ENCODE data around the gene PIK3CD. TPM values are rescaled to one million over a fixed set of nuclear protein-coding genes. Genes with fewer than 3 reads are reported as not detected.
A peak's percentile ranks its signal among the peaks of the same experiment; 100 is the strongest.

PIK3CD gene
- total RNA-seq, 2 donors from 2014 or later = 12.4 to 18.7 TPM

DNA sequence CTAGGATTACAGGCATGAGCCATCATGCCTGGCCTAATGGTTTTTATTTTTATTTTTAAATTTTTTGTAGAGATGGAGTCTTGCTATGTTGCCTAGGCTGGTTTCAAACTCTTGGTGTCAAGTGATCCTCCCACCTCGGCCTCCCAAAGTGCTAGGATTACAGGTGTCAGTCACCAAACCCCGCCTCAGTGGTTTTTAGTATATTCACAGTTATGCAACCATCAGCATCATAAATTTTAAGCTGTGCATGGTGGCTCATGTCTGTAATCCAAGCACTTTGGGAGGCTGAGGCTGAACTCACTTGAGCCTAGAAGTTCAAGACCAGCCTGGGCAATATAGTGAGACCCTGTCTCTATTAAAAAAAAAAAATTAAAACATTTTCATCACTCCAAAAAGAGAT, 28.6 kb downstream of the PIK3CD start:
- no peak for ATAC-seq (ENCODE audit: insufficient number of reproducible peaks, low FRiP score, low read depth)
- H3K9me3 ChIP-seq = no peaks in the 10 kb centered on the region
- TF ChIP-seq, protein P1, sequence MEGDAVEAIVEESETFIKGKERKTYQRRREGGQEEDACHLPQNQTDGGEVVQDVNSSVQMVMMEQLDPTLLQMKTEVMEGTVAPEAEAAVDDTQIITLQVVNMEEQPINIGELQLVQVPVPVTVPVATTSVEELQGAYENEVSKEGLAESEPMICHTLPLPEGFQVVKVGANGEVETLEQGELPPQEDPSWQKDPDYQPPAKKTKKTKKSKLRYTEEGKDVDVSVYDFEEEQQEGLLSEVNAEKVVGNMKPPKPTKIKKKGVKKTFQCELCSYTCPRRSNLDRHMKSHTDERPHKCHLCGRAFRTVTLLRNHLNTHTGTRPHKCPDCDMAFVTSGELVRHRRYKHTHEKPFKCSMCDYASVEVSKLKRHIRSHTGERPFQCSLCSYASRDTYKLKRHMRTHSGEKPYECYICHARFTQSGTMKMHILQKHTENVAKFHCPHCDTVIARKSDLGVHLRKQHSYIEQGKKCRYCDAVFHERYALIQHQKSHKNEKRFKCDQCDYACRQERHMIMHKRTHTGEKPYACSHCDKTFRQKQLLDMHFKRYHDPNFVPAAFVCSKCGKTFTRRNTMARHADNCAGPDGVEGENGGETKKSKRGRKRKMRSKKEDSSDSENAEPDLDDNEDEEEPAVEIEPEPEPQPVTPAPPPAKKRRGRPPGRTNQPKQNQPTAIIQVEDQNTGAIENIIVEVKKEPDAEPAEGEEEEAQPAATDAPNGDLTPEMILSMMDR (IDR thresholded peaks at IDR 0.05) = no peak

DNA sequence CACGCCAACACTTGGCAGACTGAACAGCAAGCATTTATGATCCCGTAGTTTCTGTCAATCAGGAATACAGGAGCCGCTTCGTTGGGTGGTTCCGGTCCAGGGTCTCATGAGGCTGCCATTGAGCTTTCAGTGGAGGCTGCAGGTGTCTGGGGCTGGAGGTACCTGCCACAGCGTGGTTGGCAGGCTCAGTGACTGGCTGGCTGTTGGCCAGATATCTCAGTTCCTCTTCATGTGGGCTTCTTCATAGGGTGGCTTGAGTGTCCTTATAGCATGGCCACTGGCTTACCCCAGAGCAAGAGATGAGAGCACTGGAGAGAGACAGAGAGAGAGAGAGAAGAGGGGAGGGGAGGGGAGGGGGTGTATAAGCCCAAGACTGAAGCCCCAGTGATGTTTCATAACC, 29.3 kb downstream of the PIK3CD start:
- peaks cover 0 to 2% of the 10 kb centered on the region in 2 donors for H3K4me1 ChIP-seq (ENCODE audit: control insufficient read depth in 1 of 2, low read depth in 2 of 2)
- DNase-seq (ENCODE audit: low spot score) (no peak), ATAC-seq (ENCODE audit: insufficient number of reproducible peaks, low FRiP score, low read depth) (no peak)
- TF ChIP-seq, protein P1 (IDR thresholded peaks at IDR 0.05) = no peak
- no peaks in the 10 kb centered on the region for H3K27me3 ChIP-seq (replicated peaks; ENCODE audit: insufficient read depth)
- no peaks in the 10 kb centered on the region for H3K36me3 ChIP-seq
- no peak overlapping the region for H3K4me3 ChIP-seq
- H3K9me3 ChIP-seq = no peaks in the 10 kb centered on the region
- no peak overlapping the region for H3K27ac ChIP-seq

More for the DNA sequence above, 28.6 kb downstream of the PIK3CD start:
- Histone ChIP-seq H3K27me3 (replicated peaks; ENCODE audit: insufficient read depth) (no peaks in the 10 kb centered on the region), H3K4me3 (no peak overlapping the region), H3K27ac (no peak overlapping the region), H3K4me1 (ENCODE audit: control insufficient read depth in 1 of 2, low read depth in 2 of 2) (peaks cover 0 to 2% of the 10 kb centered on the region in 2 donors), H3K36me3 (no peaks in the 10 kb centered on the region)
- no peak for DNase-seq (ENCODE audit: low spot score)

DNA sequence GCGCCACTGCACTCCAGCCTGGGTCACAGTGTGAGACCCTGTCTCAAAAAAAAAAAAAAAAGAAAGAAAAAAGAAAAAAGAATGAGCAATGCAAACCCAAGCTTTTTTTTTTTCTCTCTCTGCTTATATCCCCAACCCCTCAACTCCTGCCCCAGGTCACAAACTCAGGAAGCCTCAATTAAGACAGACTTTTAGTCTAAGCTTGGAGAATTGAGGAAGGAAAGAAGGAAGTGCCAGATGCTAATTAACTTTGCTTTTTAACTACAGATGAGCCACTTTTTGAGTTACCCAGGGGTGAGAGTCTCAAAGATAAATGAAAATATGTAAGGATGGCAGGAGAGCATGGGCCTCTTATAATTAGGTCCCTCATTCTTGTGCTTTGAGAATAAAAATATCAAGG, 33.3 kb downstream of the PIK3CD start:
- Histone ChIP-seq H3K4me1 (ENCODE audit: control insufficient read depth in 1 of 2, low read depth in 2 of 2) (peaks cover 13 to 25% of the 10 kb centered on the region in 2 donors), H3K4me3 (no peak overlapping the region), H3K9me3 (no peaks in the 10 kb centered on the region), H3K27ac (no peak overlapping the region), H3K27me3 (replicated peaks; ENCODE audit: insufficient read depth) (no peaks in the 10 kb centered on the region), H3K36me3 (no peaks in the 10 kb centered on the region)
- no peak for ATAC-seq (ENCODE audit: insufficient number of reproducible peaks, low FRiP score, low read depth)
- DNase-seq (ENCODE audit: low spot score) = no peak
- TF ChIP-seq, protein P1 (IDR thresholded peaks at IDR 0.05) = no peak

DNA sequence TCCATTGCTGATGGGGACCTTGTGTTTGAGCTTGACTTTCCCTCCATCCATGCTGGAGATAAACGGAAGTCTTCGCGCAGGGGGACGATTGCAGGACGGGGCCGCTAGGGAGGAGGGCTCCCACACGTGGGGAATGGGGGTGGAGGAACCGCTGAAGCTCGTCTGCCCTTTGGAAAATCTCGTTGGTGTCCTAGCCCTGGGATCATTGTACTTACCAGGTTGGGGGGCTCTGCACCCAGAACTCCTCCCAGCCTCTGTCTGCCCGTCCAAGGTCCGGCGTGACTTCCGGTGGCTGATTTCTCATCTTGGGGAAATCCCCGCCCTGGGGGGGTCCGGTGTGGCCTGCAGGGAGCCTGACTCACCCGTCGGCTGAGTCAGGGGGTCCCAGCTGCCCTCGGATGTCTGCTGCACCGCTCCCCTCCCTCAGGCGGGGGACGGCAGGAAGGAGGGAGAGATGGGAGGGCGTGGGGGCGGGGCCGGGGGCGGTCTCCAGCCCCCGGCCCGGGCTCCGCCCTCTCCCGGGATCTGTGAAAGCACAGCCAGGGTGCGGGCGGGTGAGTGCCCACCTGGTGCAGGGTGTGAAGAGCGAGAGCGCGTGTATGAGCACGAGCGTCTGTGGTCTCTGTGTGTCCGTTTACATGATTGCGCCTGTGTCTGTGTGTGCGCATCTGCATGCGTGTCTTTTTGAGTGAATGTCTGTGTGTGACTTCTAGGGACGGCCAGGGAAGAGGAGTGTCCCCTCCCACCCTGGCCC, 35.8 kb downstream of the PIK3CD start:
- Histone ChIP-seq H3K4me1 (ENCODE audit: control insufficient read depth in 1 of 2, low read depth in 2 of 2) (peaks cover 14 to 37% of the 10 kb centered on the region in 2 donors), H3K4me3 (peak overlapping the region; percentile 80), H3K27me3 (replicated peaks; ENCODE audit: insufficient read depth) (no peaks in the 10 kb centered on the region), H3K36me3 (no peaks in the 10 kb centered on the region), H3K27ac (peak overlapping the region; percentile 14 to 43), H3K9me3 (no peaks in the 10 kb centered on the region)
- TF ChIP-seq, protein P1 (IDR thresholded peaks at IDR 0.05) = peak; percentile 22
- ATAC-seq (ENCODE audit: insufficient number of reproducible peaks, low FRiP score, low read depth) (peak; percentile 37), DNase-seq (ENCODE audit: low spot score) (peak; percentile 33)

DNA sequence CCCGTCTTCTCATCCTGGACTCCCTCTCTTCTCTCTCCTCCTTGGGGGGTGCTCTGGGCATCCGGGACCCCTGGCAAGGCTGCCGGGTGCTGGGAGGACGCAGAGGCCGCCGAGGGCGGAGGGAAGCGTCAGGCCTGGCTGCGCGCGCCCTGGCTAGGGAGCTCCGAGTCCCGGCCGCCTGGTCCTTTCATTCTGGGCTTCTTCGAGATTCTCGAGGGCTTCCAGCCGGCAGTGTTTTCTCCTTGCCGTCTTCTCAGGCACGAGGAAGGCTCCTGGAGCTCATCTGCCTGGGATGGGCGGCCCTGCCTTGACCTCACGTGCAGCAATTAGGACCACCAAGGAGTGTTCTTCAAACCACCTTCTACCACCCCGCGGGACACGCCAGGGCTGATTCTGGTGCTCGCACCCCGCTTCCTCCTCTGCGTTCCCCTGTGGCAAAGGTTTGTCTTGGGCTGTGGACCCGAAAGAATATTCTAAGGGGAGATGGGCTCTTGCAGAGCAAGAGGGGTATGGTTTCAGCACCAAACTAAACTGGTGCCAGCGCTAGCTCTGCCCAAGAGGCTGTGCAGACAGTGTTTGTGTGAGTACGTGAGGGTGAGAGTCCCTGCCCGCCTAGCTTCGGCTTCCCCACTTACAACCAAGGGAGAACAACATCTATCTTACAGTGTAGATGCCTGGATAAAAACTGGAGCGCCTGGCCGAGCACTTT, 36.5 kb downstream of the PIK3CD start:
- DNase-seq (ENCODE audit: low spot score) (no peak), ATAC-seq (ENCODE audit: insufficient number of reproducible peaks, low FRiP score, low read depth) (no peak)
- TF ChIP-seq, protein P1 (IDR thresholded peaks at IDR 0.05) = no peak
- Histone ChIP-seq H3K27me3 (replicated peaks; ENCODE audit: insufficient read depth) (no peaks in the 10 kb centered on the region), H3K4me1 (ENCODE audit: control insufficient read depth in 1 of 2, low read depth in 2 of 2) (peaks cover 14 to 37% of the 10 kb centered on the region in 2 donors), H3K4me3 (peak overlapping the region; percentile 80), H3K27ac (peak overlapping the region in 1 of 2 donors; percentile 43), H3K36me3 (no peaks in the 10 kb centered on the region), H3K9me3 (no peaks in the 10 kb centered on the region)

All from thoracic aorta (tissue), 2 donors.